Measurements from ENCODE around the gene L3MBTL4. TPM values are rescaled to one million over a fixed set of nuclear protein-coding genes. Genes with fewer than 3 reads are reported as not detected.

The L3MBTL4 gene
- total and polyA plus RNA-seq, 4 donors: 2.3 to 15.0 (median 5.0) TPM

DNA sequence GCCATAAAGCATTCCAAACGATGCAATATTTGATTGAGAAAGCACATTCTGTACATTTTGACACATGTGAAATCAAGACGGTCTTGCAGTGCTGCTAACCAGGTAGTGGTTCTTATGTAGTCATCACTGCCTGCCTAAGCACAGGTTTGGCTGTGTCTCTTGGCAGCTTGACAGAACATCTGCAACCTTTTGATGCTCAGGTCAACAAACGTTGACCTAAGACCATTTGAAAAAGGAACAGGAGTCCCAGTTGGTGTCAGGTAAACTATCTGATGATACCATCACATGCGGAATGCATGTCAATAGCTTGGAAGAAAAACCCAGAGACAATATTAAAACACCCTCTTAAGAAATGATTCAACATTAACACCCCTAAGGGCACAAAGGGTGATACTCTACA, 80.7 kb downstream of the L3MBTL4 start:
- H3K9ac ChIP-seq (ENCODE audit: low read depth in 1 of 2, low read length in 2 of 2): no peak overlapping the region
- DNase-seq (ENCODE audit: low spot score): no peak
- no peak overlapping the region for H3K27ac ChIP-seq (ENCODE audit: low read depth in 1 of 2, low read length in 2 of 2)
- TF ChIP-seq JUND (IDR thresholded peaks at IDR 0.05) (no peak), GABPA (IDR thresholded peaks at IDR 0.05 in 1 of 2, conservative IDR thresholded peaks at IDR 0.05 in 1 of 2) (no peak), MAX (IDR thresholded peaks at IDR 0.05) (no peak), CTCF (IDR thresholded peaks at IDR 0.05; ENCODE audit: low read depth, low read length, missing input control) (no peak), HNF4A (conservative IDR thresholded peaks at IDR 0.05) (peak in 1 of 2 donors; percentile 68), NR2F2 (IDR thresholded peaks at IDR 0.05) (peak; percentile 29), SP1 (IDR thresholded peaks at IDR 0.05) (no peak), FOXA2 (IDR thresholded peaks at IDR 0.05) (no peak), TAF1 (conservative IDR thresholded peaks at IDR 0.05) (no peak), YY1 (IDR thresholded peaks at IDR 0.05) (no peak), FOXA1 (IDR thresholded peaks at IDR 0.05) (no peak), ATF3 (IDR thresholded peaks at IDR 0.05) (no peak), RXRA (IDR thresholded peaks at IDR 0.05) (peak in 1 of 2 donors; percentile 38), EGR1 (IDR thresholded peaks at IDR 0.05; ENCODE audit: low read depth in 2 of 2) (no peak), REST (IDR thresholded peaks at IDR 0.05) (no peak), RAD21 (IDR thresholded peaks at IDR 0.05) (no peak), HNF4G (IDR thresholded peaks at IDR 0.05) (no peak)
- TF ChIP-seq, protein P1, sequence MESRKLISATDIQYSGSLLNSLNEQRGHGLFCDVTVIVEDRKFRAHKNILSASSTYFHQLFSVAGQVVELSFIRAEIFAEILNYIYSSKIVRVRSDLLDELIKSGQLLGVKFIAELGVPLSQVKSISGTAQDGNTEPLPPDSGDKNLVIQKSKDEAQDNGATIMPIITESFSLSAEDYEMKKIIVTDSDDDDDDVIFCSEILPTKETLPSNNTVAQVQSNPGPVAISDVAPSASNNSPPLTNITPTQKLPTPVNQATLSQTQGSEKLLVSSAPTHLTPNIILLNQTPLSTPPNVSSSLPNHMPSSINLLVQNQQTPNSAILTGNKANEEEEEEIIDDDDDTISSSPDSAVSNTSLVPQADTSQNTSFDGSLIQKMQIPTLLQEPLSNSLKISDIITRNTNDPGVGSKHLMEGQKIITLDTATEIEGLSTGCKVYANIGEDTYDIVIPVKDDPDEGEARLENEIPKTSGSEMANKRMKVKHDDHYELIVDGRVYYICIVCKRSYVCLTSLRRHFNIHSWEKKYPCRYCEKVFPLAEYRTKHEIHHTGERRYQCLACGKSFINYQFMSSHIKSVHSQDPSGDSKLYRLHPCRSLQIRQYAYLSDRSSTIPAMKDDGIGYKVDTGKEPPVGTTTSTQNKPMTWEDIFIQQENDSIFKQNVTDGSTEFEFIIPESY (IDR thresholded peaks at IDR 0.05): no peak
- no peaks in the 10 kb centered on the region for H3K36me3 ChIP-seq (ENCODE audit: control insufficient read depth in 4 of 4, insufficient read depth in 3 of 4, low read depth in 1 of 4, low read length in 3 of 4)
- H3K4me1 ChIP-seq (ENCODE audit: control insufficient read depth in 4 of 4, insufficient read depth in 4 of 4, low read length in 3 of 4): no peaks in the 10 kb centered on the region
- H3K27me3 ChIP-seq (ENCODE audit: control insufficient read depth in 4 of 4, insufficient read depth in 4 of 4, low read length in 3 of 4): no peaks in the 10 kb centered on the region
- no peaks in the 10 kb centered on the region for H3K9me3 ChIP-seq (ENCODE audit: control insufficient read depth in 4 of 4, low read length in 3 of 4)
- WGBS: 57% methylated on average over 4 of the region's 4 CpGs
- no peak overlapping the region for H3K4me3 ChIP-seq (ENCODE audit: low read depth in 1 of 3, low read length in 3 of 3)

All from liver (tissue), 9 donors.